DMS53 (cell line): ENCODE results near the gene SLC38A2.

Experiments
- DNase-seq: peaks from one replicate; lab custom pipeline; 2025; lab: John Stamatoyannopoulos, UW

The SLC38A2 gene

GRCh38 chr12:46374711-46375110 lies 2.1 kb upstream of the SLC38A2 start:
- no peak for DNase-seq

- no peak for DNase-seq
Observed at GRCh38 chr12:46374310-46374709, 1.7 kb upstream of the SLC38A2 start.

GRCh38 chr12:46373301-46374296 lies 1.0 kb upstream of the SLC38A2 start:
- peak; percentile 89 for DNase-seq

GRCh38 chr12:46371718-46372543 lies 642 bp downstream of the SLC38A2 start:
- DNase-seq, result peak; percentile 98

GRCh38 chr12:46370792-46371717 lies 1.5 kb downstream of the SLC38A2 start:
- DNase-seq, result peak; percentile 99

GRCh38 chr12:46370380-46370734 lies 2.2 kb downstream of the SLC38A2 start:
- DNase-seq, result no peak

- peak; percentile 42 for DNase-seq
Observed at GRCh38 chr12:46369474-46370379, 2.8 kb downstream of the SLC38A2 start.

GRCh38 chr12:46369095-46369473 lies 3.5 kb downstream of the SLC38A2 start:
- DNase-seq, result peak; percentile 41

GRCh38 chr12:46368684-46369083 lies 3.9 kb downstream of the SLC38A2 start:
- no peak for DNase-seq

- no peak for DNase-seq
Observed at GRCh38 chr12:46368138-46368537, 4.4 kb downstream of the SLC38A2 start.

- DNase-seq, result no peak
Observed at GRCh38 chr12:46367351-46368029, 5.1 kb downstream of the SLC38A2 start.

GRCh38 chr12:46366771-46367170 lies 5.8 kb downstream of the SLC38A2 start:
- DNase-seq, result no peak

- DNase-seq, result peak; percentile 37
Observed at GRCh38 chr12:46365951-46366379, 6.6 kb downstream of the SLC38A2 start.

- peak; percentile 39 for DNase-seq
Observed at GRCh38 chr12:46364777-46365580, 7.6 kb downstream of the SLC38A2 start.

GRCh38 chr12:46364300-46364696 lies 8.3 kb downstream of the SLC38A2 start:
- DNase-seq, result no peak

GRCh38 chr12:46363582-46364299 lies 8.8 kb downstream of the SLC38A2 start:
- DNase-seq, result no peak

- no peak for DNase-seq
Observed at GRCh38 chr12:46362895-46363581, 9.5 kb downstream of the SLC38A2 start.

- DNase-seq, result peak; percentile 38
Observed at GRCh38 chr12:46361667-46362034, 10.9 kb downstream of the SLC38A2 start.
